ENCODE measurements around the gene CCDC6. TPM values are rescaled to one million over a fixed set of nuclear protein-coding genes. Genes with fewer than 3 reads are reported as not detected.
"Not testable (repeated sequence)": the region's sequence is repeated elsewhere in the genome, so short reads cannot be mapped to it uniquely, and the experiment has no call there.

CCDC6 gene
- total and polyA plus RNA-seq, 11 donors, result 3.7 to 47.1 (median 17.4) TPM

GRCh38 chr10:59942556-59942955 is 36.2 kb upstream of the CCDC6 start:
- intact Hi-C loops (cut with DNase I), result no loop called here
- Histone ChIP-seq H3K4me1 (no peaks in the 10 kb centered on the region), H3K36me3 (no peaks in the 10 kb centered on the region), H3K27me3 (no peaks in the 10 kb centered on the region), H3K9me3 (no peaks in the 10 kb centered on the region), H3K4me3 (no peak overlapping the region), H3K27ac (no peak overlapping the region)
- WGBS, 4 donors, result 86 to 91% (median 90%) methylated on average over 4 of the region's 4 CpGs
- DNase-seq (no peak), ATAC-seq (no peak)
- TF ChIP-seq CTCF (IDR thresholded peaks at IDR 0.05) (no peak), POLR2A (IDR thresholded peaks at IDR 0.05) (no peak)

GRCh38 chr10:59937720-59938119 is 31.4 kb upstream of the CCDC6 start:
- Histone ChIP-seq H3K36me3 (no peaks in the 10 kb centered on the region), H3K27me3 (no peaks in the 10 kb centered on the region), H3K4me1 (no peaks in the 10 kb centered on the region), H3K9me3 (no peaks in the 10 kb centered on the region), H3K4me3 (no peak overlapping the region), H3K27ac (no peak overlapping the region)
- ATAC-seq, result no peak
- no peak for DNase-seq
- intact Hi-C loops (cut with DNase I), result no loop called here
- TF ChIP-seq POLR2A (IDR thresholded peaks at IDR 0.05) (no peak), CTCF (IDR thresholded peaks at IDR 0.05) (no peak)
- WGBS, 4 donors, result 8 to 23% (median 16%) methylated on average over 1 of the region's 1 CpG

- Histone ChIP-seq H3K9me3 (peaks cover 0 to 6% (median 0%) of the 10 kb centered on the region in 12 donors), H3K36me3 (no peaks in the 10 kb centered on the region), H3K27me3 (no peaks in the 10 kb centered on the region), H3K4me1 (no peaks in the 10 kb centered on the region), H3K27ac (no peak overlapping the region), H3K4me3 (no peak overlapping the region)
- ATAC-seq (no peak), DNase-seq (no peak)
- intact Hi-C loops (cut with DNase I), result no loop called here
- TF ChIP-seq CTCF (IDR thresholded peaks at IDR 0.05), result no peak
- TF ChIP-seq POLR2A (IDR thresholded peaks at IDR 0.05), result no peak
- 67 to 75% (median 71%) methylated on average over 2 of the region's 2 CpGs for WGBS, 4 donors
Observed at GRCh38 chr10:59934701-59935100, 28.3 kb upstream of the CCDC6 start.

- H3K27ac ChIP-seq; H3K4me3 ChIP-seq; H3K27me3 ChIP-seq; H3K9me3 ChIP-seq; H3K4me1 ChIP-seq; H3K36me3 ChIP-seq; DNase-seq; ATAC-seq; intact Hi-C loops (cut with DNase I): not testable (repeated sequence)
- 78 to 93% (median 89%) methylated on average over 5 of the region's 5 CpGs for WGBS, 4 donors
Observed at GRCh38 chr10:59930788-59931521, 24.6 kb upstream of the CCDC6 start.

- H3K36me3 ChIP-seq, result no peaks in the 10 kb centered on the region
- H3K27me3 ChIP-seq, result no peaks in the 10 kb centered on the region
- no peaks in the 10 kb centered on the region for H3K4me1 ChIP-seq
- TF ChIP-seq POLR2A (IDR thresholded peaks at IDR 0.05), result no peak
- no peak for TF ChIP-seq CTCF (IDR thresholded peaks at IDR 0.05)
- no peak for ATAC-seq
- peaks cover 0 to 26% (median 18%) of the 10 kb centered on the region in 12 donors for H3K9me3 ChIP-seq
- no peak overlapping the region for H3K4me3 ChIP-seq
- no peak for DNase-seq
- intact Hi-C loops (cut with DNase I), result no loop called here
- WGBS, 4 donors, result 88 to 94% (median 90%) methylated on average over 2 of the region's 2 CpGs
- H3K27ac ChIP-seq, result no peak overlapping the region
Observed at GRCh38 chr10:59926086-59926485, 19.7 kb upstream of the CCDC6 start.
